Measurements from ENCODE around the gene C2CD4D.
"Not testable (repeated sequence)": the region's sequence is repeated elsewhere in the genome, so short reads cannot be mapped to it uniquely, and the experiment has no call there.

C2CD4D gene

GRCh38 chr1:151839457-151840403, at the start of gene C2CD4D:
Gene C2CD4D (minus strand): TSS chr1:151839820. CDS start chr1:151838989, 831 bp downstream.
- TF ChIP-seq CTCF (conservative IDR thresholded peaks at IDR 0.05; ENCODE audit: low read depth, low read length) = no peak
- peak; percentile 69 for DNase-seq (ENCODE audit: low read depth)
- H3K4me3 ChIP-seq (ENCODE audit: low read length) = peak within 1 kb of the TSS; percentile 45

DNA sequence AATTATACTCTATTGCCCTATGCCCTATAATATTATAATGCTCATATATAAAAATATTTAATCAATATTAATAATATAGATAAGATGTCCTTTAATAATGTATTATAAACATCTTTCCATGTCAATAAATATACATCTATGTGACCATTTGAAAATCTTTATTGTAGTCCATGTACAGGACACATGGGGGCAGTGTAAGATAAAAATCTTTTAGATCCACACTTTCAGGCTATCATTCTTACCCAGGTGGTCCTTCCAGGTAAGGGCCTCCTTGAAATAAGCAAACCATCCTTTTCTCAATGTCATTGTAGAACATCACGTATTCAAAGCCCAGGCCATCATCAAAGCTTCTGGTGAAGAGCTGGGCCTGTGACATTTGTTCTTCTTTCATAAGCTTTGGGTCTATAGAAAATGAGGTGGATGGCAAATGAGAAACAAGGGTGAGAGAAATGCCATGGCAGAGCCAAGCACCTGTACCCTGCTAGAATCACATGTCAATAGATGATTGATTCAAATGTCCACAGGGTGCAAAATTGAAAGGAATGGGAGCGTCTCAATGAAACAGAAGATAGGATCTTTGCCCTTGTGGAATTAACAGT, 49.5 kb upstream of the C2CD4D start:
- no peak overlapping the region for H3K4me3 ChIP-seq (ENCODE audit: low read length)
- no peak for DNase-seq (ENCODE audit: low read depth)
- peak; percentile 41 for TF ChIP-seq CTCF (conservative IDR thresholded peaks at IDR 0.05; ENCODE audit: low read depth, low read length)

DNA sequence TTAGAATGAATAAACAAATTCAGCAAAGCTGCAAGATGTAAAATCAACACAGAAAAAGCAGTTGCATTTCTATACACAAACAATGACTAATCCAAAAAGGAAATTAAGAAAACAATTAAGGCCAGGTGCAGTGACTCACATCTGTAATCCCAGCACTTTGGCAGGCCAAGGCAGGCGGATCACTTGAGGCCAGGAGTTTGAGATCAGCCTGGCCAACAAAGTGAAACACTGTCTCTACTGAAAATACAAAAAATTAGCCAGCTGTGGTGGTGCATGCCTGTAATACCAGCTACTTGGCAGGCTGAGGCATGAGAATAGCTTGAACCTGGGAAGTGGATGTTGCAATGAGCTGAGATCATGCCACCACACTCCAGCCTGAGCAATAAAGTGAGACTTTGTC, 47.4 kb upstream of the C2CD4D start:
- no peak for DNase-seq (ENCODE audit: low read depth)
- TF ChIP-seq CTCF (conservative IDR thresholded peaks at IDR 0.05; ENCODE audit: low read depth, low read length) = no peak
- H3K4me3 ChIP-seq (ENCODE audit: low read length) = no peak overlapping the region

- no peak for TF ChIP-seq CTCF (conservative IDR thresholded peaks at IDR 0.05; ENCODE audit: low read depth, low read length)
These were observed 45.9 kb upstream of the C2CD4D start for GRCh38 chr1:151885479-151885878.

GRCh38 chr1:151884879-151885278, 45.3 kb upstream of the C2CD4D start:
- DNase-seq (ENCODE audit: low read depth); H3K4me3 ChIP-seq (ENCODE audit: low read length): not testable (repeated sequence)

More at GRCh38 chr1:151885479-151885878, 45.9 kb upstream of the C2CD4D start:
- no peak for DNase-seq (ENCODE audit: low read depth)
- H3K4me3 ChIP-seq (ENCODE audit: low read length) = no peak overlapping the region

DNA sequence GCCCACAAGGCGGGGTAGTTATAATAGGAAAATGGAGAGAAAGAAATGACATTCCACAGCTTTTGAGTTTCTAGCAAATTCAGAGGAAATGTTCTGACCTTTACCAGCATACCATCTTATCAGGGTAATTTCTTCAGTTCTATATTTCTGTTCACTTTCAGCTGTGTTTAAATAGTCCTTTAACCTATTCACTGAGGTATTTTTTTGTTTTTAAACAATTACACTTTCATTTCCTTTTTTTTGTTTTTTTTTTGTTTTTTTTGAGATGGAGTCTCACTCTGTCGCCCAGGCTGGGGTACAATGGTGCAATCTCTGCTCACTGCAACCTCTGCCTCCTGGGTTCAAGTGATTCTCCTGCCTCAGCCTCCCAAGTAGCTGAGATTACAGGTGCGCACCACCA, 44.8 kb upstream of the C2CD4D start:
- H3K4me3 ChIP-seq (ENCODE audit: low read length); DNase-seq (ENCODE audit: low read depth): not testable (repeated sequence)

DNA sequence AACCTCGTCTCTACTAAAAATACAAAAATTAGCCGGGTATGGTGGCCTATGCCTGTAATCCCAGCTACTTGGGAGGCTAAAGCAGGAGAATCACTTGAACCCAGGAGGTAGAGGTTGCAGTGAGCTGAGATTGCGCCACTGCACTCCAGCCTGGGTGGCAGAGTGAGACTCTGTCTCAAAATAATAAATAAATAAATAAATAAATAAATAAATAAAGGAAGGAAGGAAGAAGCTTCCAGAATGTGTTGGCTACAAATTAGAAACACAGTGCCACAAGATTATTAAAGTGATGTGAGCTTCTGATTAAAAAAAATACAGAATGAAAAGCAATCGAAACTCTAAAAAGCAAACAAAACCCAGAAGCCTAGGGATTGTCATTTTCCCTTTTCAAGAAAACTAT, 44.3 kb upstream of the C2CD4D start:
- H3K4me3 ChIP-seq (ENCODE audit: low read length); DNase-seq (ENCODE audit: low read depth): not testable (repeated sequence)

DNA sequence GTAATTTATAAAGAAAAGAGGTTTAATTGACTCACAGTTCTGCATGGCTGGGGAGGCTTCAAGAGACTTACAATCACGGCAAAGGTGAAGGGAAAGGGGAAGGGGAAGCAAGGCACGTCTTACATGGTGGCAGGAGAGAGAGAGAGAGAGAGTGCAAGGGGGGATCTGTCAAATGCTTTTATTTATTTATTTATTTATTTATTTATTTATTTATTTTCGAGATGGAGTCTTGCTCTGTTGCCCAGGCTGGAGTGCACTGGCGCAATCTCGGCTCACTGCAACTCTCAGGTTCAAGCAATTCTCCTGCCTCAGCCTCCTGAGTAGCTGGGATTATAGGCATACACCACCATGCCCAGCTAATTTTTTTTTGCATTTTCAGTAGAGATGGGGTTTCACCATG, 43.3 kb upstream of the C2CD4D start:
- DNase-seq (ENCODE audit: low read depth); H3K4me3 ChIP-seq (ENCODE audit: low read length): not testable (repeated sequence)

DNA sequence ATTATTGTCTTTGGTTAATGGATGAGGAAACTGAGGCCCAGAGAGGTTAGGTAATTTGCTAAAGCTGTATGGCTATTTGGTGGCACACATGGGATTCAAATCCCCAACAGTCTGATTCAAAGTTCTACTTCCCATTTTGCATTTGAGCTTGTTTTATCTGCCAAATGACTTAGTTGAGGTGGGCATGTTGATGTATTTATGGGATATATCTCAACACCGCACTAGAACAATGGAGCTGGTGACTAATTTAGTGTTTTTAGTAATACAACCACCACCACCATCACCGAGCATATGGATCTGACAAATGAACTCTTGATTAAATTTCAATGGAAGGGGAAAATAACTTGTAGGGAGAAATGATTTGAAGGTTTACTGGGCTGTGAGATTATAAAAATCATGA, 42.8 kb upstream of the C2CD4D start:
- TF ChIP-seq CTCF (conservative IDR thresholded peaks at IDR 0.05; ENCODE audit: low read depth, low read length) = no peak
- no peak overlapping the region for H3K4me3 ChIP-seq (ENCODE audit: low read length)
- DNase-seq (ENCODE audit: low read depth) = no peak

Data from retinal pigment epithelial cell (primary cell).